Uterus (tissue), 4 donors: ENCODE results near the gene METTL1. TPM values are rescaled to one million over a fixed set of nuclear protein-coding genes. Genes with fewer than 3 reads are reported as not detected.
"Not testable (repeated sequence)": the region's sequence is repeated elsewhere in the genome, so short reads cannot be mapped to it uniquely, and the experiment has no call there.

ENCODE experiments used
- DNase-seq, 2 donors: peaks; one replicate each; pipeline ENCODE4 v3.0.0-alpha.2; 2019 to 2020
- H3K27ac ChIP-seq, 2 donors: fragments of 200-600 bp; sonication (generic); 1 replicate in 1 of 2; 2 replicates in 1 of 2; pipeline ENCODE4 v1.5.1; 2016 to 2018
- H3K27me3 ChIP-seq, 2 donors: fragments of 200-600 bp; sonication (generic); one replicate each; pipeline ENCODE4 v1.5.1; 2018 to 2019; ENCODE audit warnings: control low read depth in 1 of 2
- H3K36me3 ChIP-seq, 2 donors: fragments of 200-600 bp; sonication (generic); one replicate each; pipeline ENCODE4 v1.5.1; 2019; ENCODE audit warnings: control low read depth in 1 of 2
- H3K4me1 ChIP-seq, 2 donors: fragments of 200-600 bp; sonication (generic); one replicate each; pipeline ENCODE4 v1.5.1; 2018 to 2019; ENCODE audit warnings: control low read depth in 1 of 2
- H3K4me3 ChIP-seq, 2 donors: fragments of 200-600 bp; sonication (generic); 1 replicate in 1 of 2; 2 replicates in 1 of 2; pipeline ENCODE4 v1.5.1; 2018 to 2019; ENCODE audit warnings: mild to moderate bottlenecking in 1 of 2
- H3K9me3 ChIP-seq, 2 donors: fragments of 200-600 bp; sonication (generic); one replicate each; pipeline ENCODE4 v1.5.1; 2019; ENCODE audit warnings: control low read depth in 1 of 2
- POLR2A ChIP-seq, 2 donors: fragments of 450-650 bp; IDR thresholded peaks; one replicate each; pipeline ENCODE4 v1.6.1; 2016; ENCODE audit warnings: antibody characterized with exemption in 2 of 2, mild to moderate bottlenecking in 1 of 2, moderate library complexity in 1 of 2
- intact Hi-C: fragments of 100-400 bp; cut with DNase I; formaldehyde crosslinking; loops from one replicate; pipeline ENCODE4 v1.15.1; 2023; ENCODE audit warnings: low total_unique reads
- total RNA-seq, 4 donors: library from RNA; depleted of rRNA in 3 of 4; stranded (reverse); fragments of >200 nt in 3 of 4; gene quantifications; one replicate each; pipeline versions ENCODE4 v1.1.0 to v1.2.4, GENCODE V29; 2014 to 2023
- TF ChIP-seq, protein P1 (sequence below), 4 experiments: fragments of 200-600 bp in 2 of 4; fragments of 450-650 bp in 2 of 4; sonication (generic) in 2 of 4; IDR thresholded peaks; one replicate each; pipeline ENCODE4 v1.5.1; 2016 to 2019; ENCODE audit warnings: antibody characterized with exemption in 4 of 4, mild to moderate bottlenecking in 2 of 4, moderate library complexity in 1 of 4
- donor health status: DM: yes; HTN: yes; CAD: no.

Gene METTL1
- total RNA-seq, 4 donors from 2014 or later, result 5.1 to 22.4 (median 18.0) TPM

DNA sequence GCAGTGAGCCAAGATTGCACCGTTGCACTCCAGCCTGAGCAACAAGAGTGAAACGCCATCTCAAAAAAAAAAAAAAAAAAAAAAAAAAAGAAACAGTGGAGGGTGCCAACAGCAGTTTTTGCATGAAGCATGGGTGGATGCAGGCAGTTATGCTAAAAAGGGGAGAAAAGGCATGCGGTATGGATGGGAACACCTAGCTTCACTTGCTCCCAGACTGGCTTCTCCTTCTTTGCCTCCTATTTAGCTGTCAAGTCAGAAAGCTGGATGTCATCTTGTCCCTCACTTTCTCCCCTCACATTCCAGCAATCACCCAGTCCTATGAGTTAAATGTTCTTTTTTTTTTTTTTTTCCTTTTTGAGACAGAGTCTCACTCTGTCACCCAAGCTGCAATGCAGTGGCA, 3.1 kb upstream of the METTL1 start:
- TF ChIP-seq, protein P1, sequence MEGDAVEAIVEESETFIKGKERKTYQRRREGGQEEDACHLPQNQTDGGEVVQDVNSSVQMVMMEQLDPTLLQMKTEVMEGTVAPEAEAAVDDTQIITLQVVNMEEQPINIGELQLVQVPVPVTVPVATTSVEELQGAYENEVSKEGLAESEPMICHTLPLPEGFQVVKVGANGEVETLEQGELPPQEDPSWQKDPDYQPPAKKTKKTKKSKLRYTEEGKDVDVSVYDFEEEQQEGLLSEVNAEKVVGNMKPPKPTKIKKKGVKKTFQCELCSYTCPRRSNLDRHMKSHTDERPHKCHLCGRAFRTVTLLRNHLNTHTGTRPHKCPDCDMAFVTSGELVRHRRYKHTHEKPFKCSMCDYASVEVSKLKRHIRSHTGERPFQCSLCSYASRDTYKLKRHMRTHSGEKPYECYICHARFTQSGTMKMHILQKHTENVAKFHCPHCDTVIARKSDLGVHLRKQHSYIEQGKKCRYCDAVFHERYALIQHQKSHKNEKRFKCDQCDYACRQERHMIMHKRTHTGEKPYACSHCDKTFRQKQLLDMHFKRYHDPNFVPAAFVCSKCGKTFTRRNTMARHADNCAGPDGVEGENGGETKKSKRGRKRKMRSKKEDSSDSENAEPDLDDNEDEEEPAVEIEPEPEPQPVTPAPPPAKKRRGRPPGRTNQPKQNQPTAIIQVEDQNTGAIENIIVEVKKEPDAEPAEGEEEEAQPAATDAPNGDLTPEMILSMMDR (IDR thresholded peaks at IDR 0.05), result no peak
- TF ChIP-seq POLR2A (IDR thresholded peaks at IDR 0.05), result no peak
- peaks cover 0 to 8% of the 10 kb centered on the region in 2 donors for H3K4me1 ChIP-seq
- intact Hi-C loops, result no loop called here

DNA sequence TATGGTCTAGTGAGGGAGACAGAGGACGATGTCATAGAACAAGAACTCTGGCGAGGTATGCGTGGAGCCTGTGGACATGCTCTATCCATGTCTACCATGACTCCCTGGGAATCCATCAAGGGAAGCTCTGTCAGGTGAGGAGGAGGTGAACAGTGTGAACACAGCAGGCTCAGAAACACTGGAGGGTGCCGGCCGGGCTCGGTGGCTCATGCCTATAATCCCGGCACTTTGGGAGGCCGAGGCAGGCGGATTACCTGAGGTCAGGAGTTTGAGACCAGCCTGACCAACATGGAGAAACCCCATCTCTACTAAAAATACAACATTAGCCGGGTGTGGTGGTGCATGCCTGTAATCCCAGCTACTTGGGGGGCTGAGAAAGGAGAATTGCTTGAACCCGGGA, 2.7 kb upstream of the METTL1 start:
- H3K4me1 ChIP-seq, H3K36me3 ChIP-seq, H3K27me3 ChIP-seq, intact Hi-C loops, H3K9me3 ChIP-seq, DNase-seq, H3K4me3 ChIP-seq, H3K27ac ChIP-seq: not testable (repeated sequence)

More for the DNA sequence above, 3.1 kb upstream of the METTL1 start:
- Histone ChIP-seq H3K4me3 (no peak overlapping the region), H3K9me3 (no peaks in the 10 kb centered on the region), H3K36me3 (no peaks in the 10 kb centered on the region), H3K27ac (no peak overlapping the region), H3K27me3 (no peaks in the 10 kb centered on the region)
- DNase-seq, result no peak

DNA sequence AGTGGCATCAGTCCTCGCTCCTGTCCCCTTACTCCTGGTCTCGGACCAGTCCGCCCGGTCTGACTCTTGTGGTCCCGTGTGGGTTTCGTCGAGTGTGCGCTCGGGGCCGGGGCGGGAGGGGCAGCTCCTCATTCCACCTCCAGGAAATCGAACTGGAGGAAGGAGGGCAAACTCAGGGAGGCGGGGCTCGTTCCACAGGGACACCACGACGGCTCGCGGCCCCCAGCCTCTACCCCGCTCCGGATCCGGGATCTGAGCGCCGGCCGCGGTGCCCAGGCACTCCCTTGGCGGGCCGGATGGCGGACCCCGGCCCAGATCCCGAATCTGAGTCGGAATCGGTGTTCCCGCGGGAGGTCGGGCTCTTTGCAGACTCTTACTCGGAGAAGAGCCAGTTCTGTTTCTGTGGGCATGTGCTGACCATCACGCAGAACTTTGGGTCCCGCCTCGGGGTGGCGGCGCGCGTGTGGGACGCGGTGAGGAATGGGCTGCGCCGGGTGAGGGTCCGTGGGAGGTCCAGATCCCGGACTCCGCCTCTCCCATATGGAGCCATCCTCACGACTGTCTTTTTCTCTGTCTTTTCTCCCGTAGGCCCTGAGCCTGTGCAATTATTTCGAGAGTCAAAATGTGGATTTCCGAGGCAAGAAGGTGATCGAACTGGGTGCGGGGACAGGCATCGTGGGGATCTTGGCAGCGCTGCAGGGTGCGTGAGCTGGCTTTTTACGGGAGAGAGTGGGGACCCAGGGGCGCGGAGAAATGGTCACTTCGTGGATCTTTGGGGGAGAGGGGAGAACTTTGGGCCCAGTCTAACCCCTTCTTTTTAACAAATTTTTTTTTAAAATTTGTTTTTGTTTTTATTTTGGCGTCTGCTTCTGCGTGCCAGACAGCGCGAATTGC, 771 bp upstream of the METTL1 start, which contains the start of gene EEF1AKMT3:
Gene EEF1AKMT3 (plus strand): TSS at position 186 of the 894 bp plus-strand sequence. CDS start 111 bp downstream, at position 297.
- no peaks in the 10 kb centered on the region for H3K9me3 ChIP-seq
- no peaks in the 10 kb centered on the region for H3K27me3 ChIP-seq
- peaks cover 0 to 8% of the 10 kb centered on the region in 2 donors for H3K4me1 ChIP-seq
- peak; percentile 61 to 63 for DNase-seq
- TF ChIP-seq POLR2A (IDR thresholded peaks at IDR 0.05), result no peak
- TF ChIP-seq, protein P1 (IDR thresholded peaks at IDR 0.05), result no peak
- H3K36me3 ChIP-seq, result no peaks in the 10 kb centered on the region
- H3K4me3 ChIP-seq, result peak within 1 kb of the TSS; percentile 63 to 64
- peak within 1 kb of the TSS; percentile 89 to 96 for H3K27ac ChIP-seq
- intact Hi-C loops, result no loop called here

DNA sequence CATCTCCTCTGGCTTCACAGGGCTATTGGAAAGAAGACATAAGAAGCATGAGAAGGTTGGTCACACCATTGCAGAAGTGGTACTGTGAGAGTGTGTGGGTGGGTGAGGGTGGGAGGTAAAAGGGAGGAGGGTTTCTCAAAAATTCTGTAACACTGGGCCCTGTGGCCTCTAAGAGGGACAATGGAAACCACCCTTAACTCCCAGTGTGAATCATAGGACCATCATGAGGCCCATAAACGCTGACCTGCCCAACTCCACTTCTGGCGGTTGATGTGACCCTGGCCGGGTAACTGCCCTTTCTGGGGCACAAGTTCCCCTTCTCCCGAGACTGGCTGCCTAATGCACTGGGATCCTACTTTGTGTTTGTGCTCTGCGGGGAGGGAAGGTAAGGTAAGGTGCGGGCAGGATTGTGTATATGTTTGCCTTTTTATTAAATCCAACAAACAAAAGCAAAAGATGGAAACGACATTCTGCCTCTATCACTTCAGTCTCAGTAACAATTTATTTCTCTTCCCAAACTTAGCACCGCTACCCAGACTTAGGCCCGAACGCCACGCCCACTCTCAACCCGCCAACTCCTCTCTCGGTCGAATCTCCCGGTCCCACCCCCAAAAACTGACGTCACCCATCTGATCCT, 551 bp downstream of the METTL1 start:
- Histone ChIP-seq H3K36me3 (no peaks in the 10 kb centered on the region), H3K4me1 (peaks cover 0 to 8% of the 10 kb centered on the region in 2 donors), H3K27ac (peak overlapping the region; percentile 89 to 96), H3K9me3 (no peaks in the 10 kb centered on the region), H3K27me3 (no peaks in the 10 kb centered on the region), H3K4me3 (peak overlapping the region; percentile 63 to 64)
- TF ChIP-seq, protein P1 (IDR thresholded peaks at IDR 0.05), result no peak
- no peak for TF ChIP-seq POLR2A (IDR thresholded peaks at IDR 0.05)
- intact Hi-C loops, result no loop called here
- peak; percentile 92 to 93 for DNase-seq

DNA sequence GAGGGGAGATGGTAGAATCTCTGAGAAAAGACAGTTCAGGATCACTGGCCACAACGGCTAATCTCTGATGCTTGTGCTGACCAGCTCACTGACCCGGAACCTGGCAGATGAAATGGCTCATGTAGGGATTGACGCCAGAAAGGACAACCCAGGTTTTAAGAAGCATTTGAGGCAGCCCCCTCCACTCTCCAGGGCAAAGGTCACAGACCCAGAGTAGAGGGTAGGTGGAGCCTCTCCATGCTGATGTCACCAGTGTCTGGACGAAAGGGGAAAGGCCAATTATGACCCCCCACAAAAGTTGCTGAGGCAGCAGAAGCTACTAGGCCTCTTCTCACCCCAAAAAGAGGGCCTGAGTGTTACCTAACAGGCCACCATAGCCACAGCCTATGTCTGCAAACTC, 1.2 kb downstream of the METTL1 start:
- Histone ChIP-seq H3K27ac (no peak overlapping the region), H3K27me3 (no peaks in the 10 kb centered on the region), H3K4me1 (peaks cover 0 to 10% of the 10 kb centered on the region in 2 donors), H3K9me3 (no peaks in the 10 kb centered on the region), H3K36me3 (no peaks in the 10 kb centered on the region), H3K4me3 (no peak overlapping the region)
- TF ChIP-seq, protein P1 (IDR thresholded peaks at IDR 0.05), result no peak
- TF ChIP-seq POLR2A (IDR thresholded peaks at IDR 0.05), result no peak
- no peak for DNase-seq
- intact Hi-C loops, result no loop called here
